Pancreas (tissue), 10 donors: ENCODE data around the gene VAC14. TPM values are rescaled to one million over a fixed set of nuclear protein-coding genes. Genes with fewer than 3 reads are reported as not detected.

Experiments used
- ATAC-seq, 4 donors: fragments of 200-7000 bp; cut with Tn5 transposase; one replicate each; pipeline versions ENCODE4 v1.8.0 to v1.9.1; 2020; ENCODE audit warnings: mild to moderate bottlenecking in 4 of 4, moderate library complexity in 4 of 4
- DNase-seq, 6 donors: peaks; one replicate each; pipeline ENCODE4 v3.0.0-alpha.2; 2020
- FAIRE-seq: peaks from 2 replicates; lab custom pipeline; 2012; peaks lifted over from hg19 to GRCh38; lab: Jason Lieb, UNC
- H3K27ac ChIP-seq, 4 donors: fragments of 200-600 bp; sonication (generic); 1 replicate in 3 of 4; 2 replicates in 1 of 4; pipeline versions ENCODE4 v1.5.0 to v1.8.0; 2020
- H3K27me3 ChIP-seq, 4 donors: fragments of 200-600 bp; one replicate each; pipeline ENCODE4 v1.8.0; 2021
- H3K36me3 ChIP-seq, 3 donors: fragments of 200-600 bp; sonication (generic) in 1 of 3; one replicate each; pipeline versions ENCODE4 v1.5.0 to v1.8.0; 2020 to 2021
- H3K4me1 ChIP-seq, 3 donors: fragments of 200-600 bp; one replicate each; pipeline ENCODE4 v1.8.0; 2021
- H3K4me3 ChIP-seq, 4 donors: fragments of 200-600 bp; sonication (generic) in 2 of 4; one replicate each; pipeline versions ENCODE4 v1.5.0 to v1.8.0; 2020 to 2021
- H3K9me3 ChIP-seq, 4 donors: fragments of 200-600 bp; one replicate each; pipeline ENCODE4 v1.8.0; 2021
- WGBS, 2 donors: extraction: QIAGEN DNeasy Blood & Tissue Kit; methylation state at CpG; one replicate each; pipeline ENCODE4 v1.1.7; 2013; 5-methylcytosine and 5-hydroxymethylcytosine counted together
- intact Hi-C, 3 donors: fragments of 100-400 bp; cut with DNase I; formaldehyde crosslinking; loops; one replicate each; pipeline versions ENCODE4 v1.11.1 to v1.14.2; 2022
- polyA plus RNA-seq, 2 donors: library from polyadenylated mRNA; stranded (reverse); fragments of 200-250 nt; gene quantifications; one replicate each; pipeline ENCODE4 v1.2.3, GENCODE V29; 2013
- total RNA-seq, 6 donors: library from RNA; stranded (reverse); fragmentation: NEBNext Ultra II Directional in 4 of 6; extraction: Animal tissue kit (Norgen Biotek cat#: 25700) in 4 of 6; gene quantifications; one replicate each; pipeline versions ENCODE4 v1.2.1 to v1.2.4, GENCODE V29; 2021 to 2023
- TF ChIP-seq, protein P1 (sequence below), 4 donors: fragments of 200-600 bp; sonication (generic) in 3 of 4; IDR thresholded peaks; one replicate each; pipeline versions ENCODE4 v1.5.0 to v1.8.0; 2021; ENCODE audit warnings: antibody characterized with exemption in 4 of 4
- donor health status: healthy with polysubstance abuse.
- donor health status: DM: no; HTN: no; CAD: no; lungs with moderate emphysema.
- donor health status: DM: no; HTN: no; CAD: no.
- donor health status: control.
- donor health status: control.
- donor health status: Bipolar disorder and iron deficiency.
- donor health status: DM: yes; HTN: yes; CAD: no.
- donor health status: DM: no; HTN: no; CAD: no.
- donor health status: DM: no; HTN: no; CAD: no.
- donor health status: DM: yes; HTN: yes; CAD: no.

The VAC14 gene
- total and polyA plus RNA-seq, 8 donors = 9.6 to 36.3 (median 14.9) TPM

DNA sequence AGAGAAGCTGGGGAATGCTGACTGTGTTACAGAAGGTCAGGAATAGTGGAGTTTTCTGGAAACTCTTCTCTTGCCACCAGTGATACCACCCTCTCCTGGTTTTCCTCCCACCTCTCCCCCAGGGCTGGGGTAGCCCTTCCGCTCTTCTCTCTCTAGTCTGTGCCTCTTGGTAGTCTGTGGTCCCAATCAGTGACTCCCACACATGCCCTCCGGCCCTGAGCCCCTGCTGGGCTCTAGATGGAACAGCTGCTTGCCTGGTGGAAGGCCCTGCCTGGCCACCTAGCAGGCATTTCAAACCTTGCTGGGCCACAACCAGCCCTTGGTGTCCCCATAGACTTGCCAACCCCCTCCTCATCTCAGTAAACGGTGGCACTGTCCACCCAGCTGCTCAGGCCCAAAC is 99.9 kb downstream of the VAC14 start:
- ATAC-seq (no peak), DNase-seq (no peak), FAIRE-seq (no peak)
- no peak overlapping the region for H3K4me3 ChIP-seq
- H3K27me3 ChIP-seq = no peaks in the 10 kb centered on the region
- H3K36me3 ChIP-seq = no peaks in the 10 kb centered on the region
- intact Hi-C loops = no loop called here
- WGBS, 2 donors = 86 to 88% methylated on average over 3 of the region's 3 CpGs
- TF ChIP-seq, protein P1, sequence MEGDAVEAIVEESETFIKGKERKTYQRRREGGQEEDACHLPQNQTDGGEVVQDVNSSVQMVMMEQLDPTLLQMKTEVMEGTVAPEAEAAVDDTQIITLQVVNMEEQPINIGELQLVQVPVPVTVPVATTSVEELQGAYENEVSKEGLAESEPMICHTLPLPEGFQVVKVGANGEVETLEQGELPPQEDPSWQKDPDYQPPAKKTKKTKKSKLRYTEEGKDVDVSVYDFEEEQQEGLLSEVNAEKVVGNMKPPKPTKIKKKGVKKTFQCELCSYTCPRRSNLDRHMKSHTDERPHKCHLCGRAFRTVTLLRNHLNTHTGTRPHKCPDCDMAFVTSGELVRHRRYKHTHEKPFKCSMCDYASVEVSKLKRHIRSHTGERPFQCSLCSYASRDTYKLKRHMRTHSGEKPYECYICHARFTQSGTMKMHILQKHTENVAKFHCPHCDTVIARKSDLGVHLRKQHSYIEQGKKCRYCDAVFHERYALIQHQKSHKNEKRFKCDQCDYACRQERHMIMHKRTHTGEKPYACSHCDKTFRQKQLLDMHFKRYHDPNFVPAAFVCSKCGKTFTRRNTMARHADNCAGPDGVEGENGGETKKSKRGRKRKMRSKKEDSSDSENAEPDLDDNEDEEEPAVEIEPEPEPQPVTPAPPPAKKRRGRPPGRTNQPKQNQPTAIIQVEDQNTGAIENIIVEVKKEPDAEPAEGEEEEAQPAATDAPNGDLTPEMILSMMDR (IDR thresholded peaks at IDR 0.05) = no peak
- no peaks in the 10 kb centered on the region for H3K4me1 ChIP-seq
- H3K9me3 ChIP-seq = no peaks in the 10 kb centered on the region
- H3K27ac ChIP-seq = peak overlapping the region in 1 of 4 donors; percentile 33

DNA sequence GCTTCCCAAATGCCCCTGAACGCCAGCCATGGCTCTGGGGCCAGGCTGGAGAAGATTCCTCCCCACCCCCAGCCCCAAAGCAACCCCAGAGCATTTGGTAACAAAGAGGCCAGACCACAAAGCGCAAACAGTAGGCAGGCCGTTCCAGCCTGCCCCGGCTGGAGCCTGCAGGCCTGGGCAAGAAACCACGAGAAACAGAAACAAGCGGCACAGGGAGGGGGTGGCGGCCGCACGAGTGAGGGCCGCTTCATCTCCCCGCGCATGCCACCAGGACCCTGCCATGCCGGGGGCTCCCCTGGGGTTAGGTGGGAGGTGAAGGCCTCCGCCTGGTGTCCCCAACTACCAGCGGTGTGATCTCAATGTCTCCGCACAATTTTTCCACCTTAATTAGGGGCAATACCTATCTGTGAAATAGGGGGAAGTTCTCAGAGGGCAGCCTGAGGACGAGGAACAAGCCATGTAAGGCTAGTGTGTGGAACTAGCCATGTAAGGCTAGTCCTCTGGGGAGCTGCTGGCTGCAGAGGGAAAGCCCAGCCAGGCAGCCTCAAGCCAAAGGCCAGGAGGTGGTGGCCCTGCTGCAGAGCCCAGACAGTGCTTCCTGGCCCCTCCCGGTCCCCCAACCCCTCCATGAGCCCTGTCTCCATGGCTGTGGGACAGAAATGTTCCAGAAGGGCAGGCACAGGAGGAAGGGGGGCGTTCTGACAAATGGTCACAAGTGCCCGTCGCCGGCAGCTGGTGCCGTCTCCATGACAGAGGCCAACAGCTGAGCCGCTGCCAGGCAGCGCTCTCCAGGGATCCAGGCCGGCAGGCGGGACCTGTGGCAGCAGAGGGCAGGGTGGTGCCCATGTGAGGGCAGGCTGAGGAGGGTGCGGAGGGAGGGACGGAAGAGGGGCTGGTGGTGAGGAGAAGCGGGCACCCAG is 100.6 kb downstream of the VAC14 start:
- Histone ChIP-seq H3K4me3 (no peak overlapping the region), H3K27me3 (no peaks in the 10 kb centered on the region), H3K4me1 (no peaks in the 10 kb centered on the region), H3K36me3 (no peaks in the 10 kb centered on the region), H3K9me3 (no peaks in the 10 kb centered on the region), H3K27ac (peak overlapping the region in 1 of 4 donors; percentile 33)
- FAIRE-seq (no peak), ATAC-seq (peak; percentile 28 to 74 (median 61)), DNase-seq (peak in 1 of 6 donors; percentile 30)
- TF ChIP-seq, protein P1 (IDR thresholded peaks at IDR 0.05) = no peak
- intact Hi-C loops = no loop called here
- 85 to 88% methylated on average over 29 to 30 of the region's 30 CpGs for WGBS, 2 donors

DNA sequence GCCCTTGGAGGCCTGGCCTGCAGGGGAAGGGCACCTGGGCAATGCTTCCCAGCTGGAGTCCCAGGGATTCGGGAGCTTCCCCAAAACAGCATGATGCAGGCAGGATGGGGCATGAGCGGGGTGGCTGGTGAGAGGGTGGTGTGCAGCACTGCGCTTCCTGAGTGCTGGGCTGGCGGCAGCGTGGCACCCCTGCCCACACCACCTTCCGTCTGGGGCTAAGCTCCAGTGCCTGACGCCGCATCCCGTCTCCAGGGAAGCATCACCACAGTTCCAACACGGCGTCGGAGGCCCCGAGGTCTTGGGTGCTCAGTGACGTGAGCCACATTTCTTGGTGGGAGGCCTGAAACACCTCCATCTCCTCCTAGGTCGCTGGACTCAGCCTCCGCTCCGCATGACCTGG is 101.3 kb downstream of the VAC14 start:
- Histone ChIP-seq H3K27me3 (no peaks in the 10 kb centered on the region), H3K9me3 (no peaks in the 10 kb centered on the region), H3K36me3 (no peaks in the 10 kb centered on the region), H3K4me3 (no peak overlapping the region), H3K4me1 (no peaks in the 10 kb centered on the region), H3K27ac (no peak overlapping the region)
- TF ChIP-seq, protein P1 (IDR thresholded peaks at IDR 0.05) = no peak
- DNase-seq = no peak
- intact Hi-C loops = no loop called here
- no peak for FAIRE-seq
- no peak for ATAC-seq
- 91 to 95% methylated on average over 15 to 17 of the region's 17 CpGs for WGBS, 2 donors

DNA sequence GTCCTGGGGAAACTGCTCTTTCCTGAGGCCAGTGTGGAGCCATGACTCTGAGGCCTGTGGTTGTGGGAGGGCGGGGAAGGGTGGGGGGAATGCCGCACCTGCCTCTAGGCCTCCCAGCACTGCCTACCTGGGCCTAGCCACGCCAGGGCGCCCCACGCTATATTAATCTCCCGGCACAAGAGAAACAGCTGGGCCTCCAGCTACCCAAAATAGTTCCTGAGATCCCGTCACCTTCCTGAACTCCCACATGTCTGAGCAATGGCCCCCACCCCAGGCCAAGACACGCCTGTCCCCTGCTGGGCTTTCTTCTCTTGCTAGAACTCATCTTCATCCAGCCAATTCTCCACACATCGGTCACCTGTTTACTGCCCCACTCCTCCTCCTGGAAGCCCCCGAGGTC is 102.1 kb downstream of the VAC14 start:
- intact Hi-C loops = no loop called here
- H3K4me1 ChIP-seq = no peaks in the 10 kb centered on the region
- TF ChIP-seq, protein P1 (IDR thresholded peaks at IDR 0.05) = no peak
- FAIRE-seq (no peak), ATAC-seq (no peak), DNase-seq (no peak)
- H3K4me3 ChIP-seq = no peak overlapping the region
- 94 to 97% methylated on average over 10 of the region's 10 CpGs for WGBS, 2 donors
- H3K27ac ChIP-seq = no peak overlapping the region
- no peaks in the 10 kb centered on the region for H3K27me3 ChIP-seq
- no peaks in the 10 kb centered on the region for H3K9me3 ChIP-seq
- H3K36me3 ChIP-seq = no peaks in the 10 kb centered on the region
